ENCODE measurements around the gene STAMBPL1.

DNA sequence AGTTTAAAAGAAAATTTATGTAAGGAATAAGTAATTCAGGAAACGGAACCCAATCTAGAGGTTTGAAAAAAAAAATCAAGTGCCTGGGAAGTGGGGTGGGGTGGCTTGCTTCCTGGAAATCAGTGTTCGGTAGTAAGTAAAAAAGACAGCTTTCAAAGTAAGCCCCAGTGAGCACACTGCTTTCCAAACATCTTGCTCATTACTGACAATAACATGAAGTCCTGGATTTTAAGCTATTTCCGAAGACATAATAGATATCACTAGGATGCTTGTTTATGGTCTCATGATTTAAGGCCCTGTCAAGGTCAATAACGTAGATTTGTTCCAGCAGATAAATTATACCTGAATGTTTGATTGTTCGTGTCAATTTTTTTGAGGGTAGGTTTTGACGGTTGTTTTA lies 1.3 kb downstream of the STAMBPL1 start:
- TF ChIP-seq, protein P1, sequence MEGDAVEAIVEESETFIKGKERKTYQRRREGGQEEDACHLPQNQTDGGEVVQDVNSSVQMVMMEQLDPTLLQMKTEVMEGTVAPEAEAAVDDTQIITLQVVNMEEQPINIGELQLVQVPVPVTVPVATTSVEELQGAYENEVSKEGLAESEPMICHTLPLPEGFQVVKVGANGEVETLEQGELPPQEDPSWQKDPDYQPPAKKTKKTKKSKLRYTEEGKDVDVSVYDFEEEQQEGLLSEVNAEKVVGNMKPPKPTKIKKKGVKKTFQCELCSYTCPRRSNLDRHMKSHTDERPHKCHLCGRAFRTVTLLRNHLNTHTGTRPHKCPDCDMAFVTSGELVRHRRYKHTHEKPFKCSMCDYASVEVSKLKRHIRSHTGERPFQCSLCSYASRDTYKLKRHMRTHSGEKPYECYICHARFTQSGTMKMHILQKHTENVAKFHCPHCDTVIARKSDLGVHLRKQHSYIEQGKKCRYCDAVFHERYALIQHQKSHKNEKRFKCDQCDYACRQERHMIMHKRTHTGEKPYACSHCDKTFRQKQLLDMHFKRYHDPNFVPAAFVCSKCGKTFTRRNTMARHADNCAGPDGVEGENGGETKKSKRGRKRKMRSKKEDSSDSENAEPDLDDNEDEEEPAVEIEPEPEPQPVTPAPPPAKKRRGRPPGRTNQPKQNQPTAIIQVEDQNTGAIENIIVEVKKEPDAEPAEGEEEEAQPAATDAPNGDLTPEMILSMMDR (IDR thresholded peaks at IDR 0.05; ENCODE audit: low read depth, low read length) = no peak
- TF ChIP-seq EZH2phosphoT487 (IDR thresholded peaks at IDR 0.05; ENCODE audit: low read depth) = no peak

Measured in OCI-LY3 (cell line).